Sigmoid colon (tissue), 7 donors: ENCODE data around the gene LCP2. TPM values are rescaled to one million over a fixed set of nuclear protein-coding genes. Genes with fewer than 3 reads are reported as not detected.

Source experiments
- DNase-seq: peaks from one replicate; pipeline ENCODE4 v3.0.0-alpha.2; 2019
- H3K27ac ChIP-seq, 4 donors: fragments of 200-600 bp; sonication (generic); one replicate each; pipeline ENCODE4 v1.5.1; 2016 to 2019; ENCODE audit warnings: mild to moderate bottlenecking in 1 of 4
- H3K27me3 ChIP-seq, 3 donors: fragments of 200-600 bp; sonication (generic); one replicate each; pipeline ENCODE4 v1.5.1; 2019; ENCODE audit warnings: mild to moderate bottlenecking in 1 of 3
- H3K36me3 ChIP-seq, 4 donors: fragments of 200-600 bp; sonication (generic); one replicate each; pipeline ENCODE4 v1.5.1; 2016 to 2019
- H3K4me1 ChIP-seq, 4 donors: fragments of 200-600 bp; sonication (generic); one replicate each; pipeline ENCODE4 v1.5.1; 2017 to 2019
- H3K4me3 ChIP-seq, 4 donors: fragments of 200-600 bp; sonication (generic); one replicate each; pipeline ENCODE4 v1.5.1; 2017 to 2019; ENCODE audit warnings: mild to moderate bottlenecking in 2 of 4, moderate library complexity in 1 of 4
- H3K9me3 ChIP-seq, 4 donors: fragments of 200-600 bp in 3 of 4; sonication (generic) in 3 of 4; one replicate each; pipeline versions ENCODE4 v1.5.1 to v1.6.1; 2013 to 2019
- EP300 ChIP-seq, 4 donors: sonication (generic); formaldehyde crosslinking; IDR thresholded peaks; one replicate each; pipeline ENCODE4 v1.6.1; 2017; ENCODE audit warnings: antibody characterized with exemption in 4 of 4
- POLR2A ChIP-seq, 2 donors: fragments of 450-650 bp; IDR thresholded peaks; one replicate each; pipeline ENCODE4 v1.6.1; 2016; ENCODE audit warnings: antibody characterized with exemption in 2 of 2, mild to moderate bottlenecking in 2 of 2, moderate library complexity in 2 of 2
- POLR2AphosphoS5 ChIP-seq, 4 donors: sonication (generic); formaldehyde crosslinking; IDR thresholded peaks; one replicate each; pipeline ENCODE4 v1.6.1; 2017; ENCODE audit warnings: antibody characterized with exemption in 4 of 4
- WGBS, 2 donors: extraction: QIAGEN DNeasy Blood & Tissue Kit; methylation state at CpG; one replicate each; pipeline ENCODE4 v1.1.7; 2013; 5-methylcytosine and 5-hydroxymethylcytosine counted together
- intact Hi-C: fragments of 100-400 bp; cut with DNase I; formaldehyde crosslinking; loops from one replicate; pipeline ENCODE4 v1.15.1; 2023
- polyA plus RNA-seq, 3 donors: library from polyadenylated mRNA; stranded (reverse); fragments of 200-250 nt; gene quantifications; one replicate each; pipeline ENCODE4 v1.2.3, GENCODE V29; 2013
- total RNA-seq, 4 donors: library from RNA; depleted of rRNA; stranded (reverse); fragments of >200 nt; gene quantifications; one replicate each; pipeline ENCODE4 v1.1.0, GENCODE V29; 2016
- TF ChIP-seq, protein P1 (sequence below), 4 experiments: fragments of 450-650 bp in 3 of 4; fragments of 200-600 bp in 1 of 4; IDR thresholded peaks; one replicate each; pipeline ENCODE4 v1.5.1; 2016 to 2019; ENCODE audit warnings: antibody characterized with exemption in 4 of 4, mild to moderate bottlenecking in 3 of 4, moderate library complexity in 2 of 4
- donor health status: healthy with polysubstance abuse.
- donor health status: Bipolar disorder and iron deficiency.
- donor health status: healthy.

LCP2 gene
- total and polyA plus RNA-seq, 7 donors = 5.4 to 22.3 (median 12.2) TPM

DNA sequence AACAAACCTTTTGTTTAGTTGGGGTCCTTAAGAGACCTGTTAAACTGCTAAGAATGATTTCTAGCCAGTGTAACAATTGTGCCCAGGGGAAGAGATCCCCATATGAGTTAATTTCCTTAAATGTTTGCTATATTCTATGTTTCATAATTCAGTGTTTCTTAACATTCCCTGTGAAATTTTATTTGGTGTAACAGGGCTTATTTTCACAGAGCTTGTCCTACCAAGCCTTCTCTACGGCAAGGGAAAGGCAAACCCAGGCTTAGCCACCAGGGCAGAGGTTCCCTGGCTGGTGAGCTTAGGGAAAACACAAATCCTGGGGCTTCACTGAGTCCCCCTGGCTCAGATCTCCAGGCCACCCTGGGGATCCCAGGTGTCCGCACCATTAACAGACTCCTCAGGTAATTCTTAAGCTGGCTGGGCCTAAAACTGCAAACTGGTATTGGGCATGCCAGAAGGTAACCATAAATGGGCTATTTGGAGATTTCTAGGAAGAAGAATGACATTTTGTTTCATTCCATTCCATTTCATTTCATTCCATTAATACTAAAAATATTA lies 17.0 kb upstream of the LCP2 start:
- DNase-seq = no peak
- H3K27me3 ChIP-seq = no peaks in the 10 kb centered on the region
- WGBS, 2 donors = 52 to 89% methylated on average over 2 of the region's 2 CpGs
- no peak overlapping the region for H3K4me3 ChIP-seq
- intact Hi-C loops = loop anchor here (1.0 to 5.0 kb wide), 2 partner anchors 38 to 77 kb away; no protein-coding TSS in a partner anchor
- TF ChIP-seq, protein P1, sequence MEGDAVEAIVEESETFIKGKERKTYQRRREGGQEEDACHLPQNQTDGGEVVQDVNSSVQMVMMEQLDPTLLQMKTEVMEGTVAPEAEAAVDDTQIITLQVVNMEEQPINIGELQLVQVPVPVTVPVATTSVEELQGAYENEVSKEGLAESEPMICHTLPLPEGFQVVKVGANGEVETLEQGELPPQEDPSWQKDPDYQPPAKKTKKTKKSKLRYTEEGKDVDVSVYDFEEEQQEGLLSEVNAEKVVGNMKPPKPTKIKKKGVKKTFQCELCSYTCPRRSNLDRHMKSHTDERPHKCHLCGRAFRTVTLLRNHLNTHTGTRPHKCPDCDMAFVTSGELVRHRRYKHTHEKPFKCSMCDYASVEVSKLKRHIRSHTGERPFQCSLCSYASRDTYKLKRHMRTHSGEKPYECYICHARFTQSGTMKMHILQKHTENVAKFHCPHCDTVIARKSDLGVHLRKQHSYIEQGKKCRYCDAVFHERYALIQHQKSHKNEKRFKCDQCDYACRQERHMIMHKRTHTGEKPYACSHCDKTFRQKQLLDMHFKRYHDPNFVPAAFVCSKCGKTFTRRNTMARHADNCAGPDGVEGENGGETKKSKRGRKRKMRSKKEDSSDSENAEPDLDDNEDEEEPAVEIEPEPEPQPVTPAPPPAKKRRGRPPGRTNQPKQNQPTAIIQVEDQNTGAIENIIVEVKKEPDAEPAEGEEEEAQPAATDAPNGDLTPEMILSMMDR (IDR thresholded peaks at IDR 0.05) = no peak
- TF ChIP-seq EP300 (IDR thresholded peaks at IDR 0.05) (no peak), POLR2A (IDR thresholded peaks at IDR 0.05) (no peak), POLR2AphosphoS5 (IDR thresholded peaks at IDR 0.05) (no peak)
- H3K27ac ChIP-seq = peak overlapping the region; percentile 30 to 79 (median 70)
- peaks cover 0 to 62% (median 53%) of the 10 kb centered on the region in 4 donors for H3K4me1 ChIP-seq
- H3K36me3 ChIP-seq = no peaks in the 10 kb centered on the region
- no peaks in the 10 kb centered on the region for H3K9me3 ChIP-seq

DNA sequence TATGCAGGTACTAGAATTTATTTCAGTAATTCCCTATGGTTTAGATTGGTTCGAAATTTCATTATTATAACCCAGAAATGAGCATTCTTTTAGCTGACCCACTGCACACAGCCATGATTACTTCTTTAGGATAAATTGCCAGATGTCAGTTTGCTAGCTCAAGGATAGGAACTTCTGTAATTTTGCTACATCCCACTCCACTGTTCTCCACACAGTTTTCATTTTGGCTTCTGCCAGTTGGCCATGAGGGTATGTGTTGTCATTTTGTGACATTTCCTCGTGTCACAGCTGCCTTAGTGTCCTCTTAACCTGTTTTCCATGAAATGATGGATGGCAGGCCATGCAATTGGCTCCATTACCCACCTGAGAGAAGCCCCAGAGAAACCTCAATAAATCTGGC lies 16.2 kb upstream of the LCP2 start:
- no peak for DNase-seq
- Histone ChIP-seq H3K4me3 (no peak overlapping the region), H3K9me3 (no peaks in the 10 kb centered on the region), H3K27ac (peak overlapping the region in 3 of 4 donors; percentile 67 to 79 (median 73)), H3K4me1 (peaks cover 0 to 60% (median 52%) of the 10 kb centered on the region in 4 donors), H3K36me3 (no peaks in the 10 kb centered on the region), H3K27me3 (no peaks in the 10 kb centered on the region)
- intact Hi-C loops = no loop called here
- WGBS, 2 donors = 39 to 79% methylated on average over 2 of the region's 2 CpGs
- TF ChIP-seq, protein P1 (IDR thresholded peaks at IDR 0.05) = no peak
- no peak for TF ChIP-seq EP300 (IDR thresholded peaks at IDR 0.05)
- TF ChIP-seq POLR2A (IDR thresholded peaks at IDR 0.05) = no peak
- no peak for TF ChIP-seq POLR2AphosphoS5 (IDR thresholded peaks at IDR 0.05)

DNA sequence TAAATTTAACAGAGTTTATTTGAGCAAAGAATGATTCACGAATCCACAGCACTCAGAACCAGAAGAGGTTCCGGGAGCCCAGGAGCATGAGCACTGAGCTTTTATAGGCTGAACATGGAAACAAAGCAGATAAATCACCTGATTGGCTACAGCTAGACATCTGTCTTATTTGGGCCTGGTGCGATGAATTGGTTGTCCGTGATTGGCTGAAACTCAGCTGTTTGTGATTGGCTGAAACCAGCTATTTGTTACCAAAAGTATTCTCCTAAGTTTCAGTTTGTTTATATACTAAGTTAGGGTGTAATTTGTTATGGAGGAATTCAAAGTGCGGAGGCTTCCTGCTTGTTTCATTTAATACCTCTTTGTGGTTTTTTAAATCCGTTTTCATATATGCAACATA lies 15.8 kb upstream of the LCP2 start:
- Histone ChIP-seq H3K4me1 (peaks cover 0 to 55% (median 50%) of the 10 kb centered on the region in 4 donors), H3K36me3 (no peaks in the 10 kb centered on the region), H3K4me3 (no peak overlapping the region), H3K27me3 (no peaks in the 10 kb centered on the region), H3K27ac (peak overlapping the region in 3 of 4 donors; percentile 32 to 79 (median 67)), H3K9me3 (no peaks in the 10 kb centered on the region)
- DNase-seq = no peak
- WGBS, 2 donors = 59 to 75% methylated on average over 6 of the region's 6 CpGs
- intact Hi-C loops = no loop called here
- TF ChIP-seq POLR2AphosphoS5 (IDR thresholded peaks at IDR 0.05) = peak in 1 of 4 donors; percentile 6
- TF ChIP-seq POLR2A (IDR thresholded peaks at IDR 0.05) = no peak
- TF ChIP-seq EP300 (IDR thresholded peaks at IDR 0.05) = no peak

DNA sequence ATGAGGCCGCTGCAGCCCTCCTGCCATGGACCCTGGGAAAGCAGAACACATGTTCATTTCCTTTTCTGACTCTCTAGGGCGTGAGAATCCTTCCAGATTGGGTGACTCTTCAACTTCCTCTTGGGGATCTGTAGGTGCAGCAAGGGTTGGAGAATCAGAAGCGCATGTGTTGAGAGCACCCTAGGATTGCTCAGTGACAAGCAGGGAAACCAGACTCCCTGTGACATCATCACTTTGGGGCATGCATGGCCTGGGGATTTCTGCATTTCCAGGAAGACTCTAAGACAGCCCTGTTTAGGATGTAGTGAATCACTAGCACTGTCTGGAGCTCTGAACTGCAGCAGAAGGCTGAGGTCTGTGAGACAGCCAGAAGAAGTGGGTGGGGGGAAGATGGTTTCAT lies 15.1 kb upstream of the LCP2 start:
- Histone ChIP-seq H3K27ac (peak overlapping the region in 2 of 4 donors; percentile 32 to 79), H3K27me3 (no peaks in the 10 kb centered on the region), H3K4me3 (no peak overlapping the region), H3K9me3 (no peaks in the 10 kb centered on the region), H3K4me1 (peaks cover 0 to 60% (median 47%) of the 10 kb centered on the region in 4 donors), H3K36me3 (no peaks in the 10 kb centered on the region)
- 45 to 52% methylated on average over 3 of the region's 3 CpGs for WGBS, 2 donors
- intact Hi-C loops = no loop called here
- no peak for DNase-seq
- TF ChIP-seq POLR2AphosphoS5 (IDR thresholded peaks at IDR 0.05) = peak in 1 of 4 donors; percentile 47
- no peak for TF ChIP-seq POLR2A (IDR thresholded peaks at IDR 0.05)

DNA sequence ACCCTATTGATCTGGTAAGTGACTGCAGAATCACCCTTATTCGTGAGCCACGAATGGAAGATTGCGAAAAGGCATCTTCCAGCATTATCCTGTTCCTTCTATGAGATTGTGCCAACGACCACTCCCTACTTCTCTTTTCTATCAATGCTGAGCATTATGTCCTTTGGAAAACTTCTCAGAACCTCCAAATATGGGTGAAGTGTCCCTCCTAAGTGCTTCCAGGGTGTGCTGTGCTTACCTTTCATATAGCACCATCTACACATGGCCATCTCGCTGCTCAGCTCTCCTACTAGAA lies 14.7 kb upstream of the LCP2 start:
- Histone ChIP-seq H3K4me3 (no peak overlapping the region), H3K27ac (peak overlapping the region in 2 of 4 donors; percentile 32 to 79), H3K27me3 (no peaks in the 10 kb centered on the region), H3K9me3 (no peaks in the 10 kb centered on the region), H3K36me3 (no peaks in the 10 kb centered on the region), H3K4me1 (peaks cover 0 to 60% (median 49%) of the 10 kb centered on the region in 4 donors)
- TF ChIP-seq POLR2A (IDR thresholded peaks at IDR 0.05) = no peak
- no peak for TF ChIP-seq POLR2AphosphoS5 (IDR thresholded peaks at IDR 0.05)
- TF ChIP-seq, protein P1 (IDR thresholded peaks at IDR 0.05) = no peak
- no peak for DNase-seq
- WGBS, 2 donors = 84 to 89% methylated on average over 5 of the region's 5 CpGs
- intact Hi-C loops = no loop called here
